HEK293 (cell line): ENCODE results near the gene MIF4GD.

Experiments used
- TF ChIP-seq, protein P1 (sequence below): fragments of 450-650 bp; formaldehyde crosslinking; IDR thresholded peaks from 2 replicates; pipeline ENCODE4 v1.5.1; 2016; ENCODE audit warnings: missing biosample characterization, missing genetic modification characterization
- TF ChIP-seq, protein P2 (sequence below): fragments of 450-650 bp; formaldehyde crosslinking; IDR thresholded peaks from 2 replicates; pipeline ENCODE4 v1.5.1; 2016; ENCODE audit warnings: missing biosample characterization, missing genetic modification characterization, low read depth

DNA sequence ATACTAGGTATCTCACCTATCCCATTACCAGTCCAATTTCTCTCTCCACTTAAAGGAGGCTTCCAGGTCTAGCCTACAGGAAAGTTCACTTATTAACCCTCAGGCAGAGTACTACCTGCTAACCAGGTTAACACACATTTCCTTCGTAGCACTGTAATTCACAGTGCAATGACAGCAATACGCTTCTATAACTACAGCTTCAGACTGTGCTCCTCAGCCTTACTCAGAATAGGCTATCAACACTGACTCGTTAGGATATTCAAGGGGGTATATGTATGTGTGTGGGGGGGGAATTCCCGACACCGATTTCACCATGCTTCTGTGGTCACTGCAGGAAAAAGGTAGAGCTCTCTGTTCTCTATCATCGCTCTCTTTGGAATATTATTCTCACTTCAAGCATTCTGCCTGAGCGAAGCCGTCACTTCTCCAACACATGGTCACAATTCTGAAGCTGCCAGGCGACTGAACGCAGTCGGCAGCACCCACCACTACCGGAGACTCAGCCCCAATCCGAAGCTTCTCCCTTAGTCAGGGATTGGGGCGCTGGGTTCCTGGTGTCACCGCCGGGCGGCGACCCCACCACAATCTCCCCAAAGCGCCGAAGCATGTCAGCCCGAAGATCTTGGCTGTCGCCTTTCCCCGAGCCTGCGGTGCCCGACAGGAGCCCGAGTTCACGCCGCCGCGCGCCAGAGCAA lies 10.2 kb downstream of the MIF4GD start:
- TF ChIP-seq, protein P1, sequence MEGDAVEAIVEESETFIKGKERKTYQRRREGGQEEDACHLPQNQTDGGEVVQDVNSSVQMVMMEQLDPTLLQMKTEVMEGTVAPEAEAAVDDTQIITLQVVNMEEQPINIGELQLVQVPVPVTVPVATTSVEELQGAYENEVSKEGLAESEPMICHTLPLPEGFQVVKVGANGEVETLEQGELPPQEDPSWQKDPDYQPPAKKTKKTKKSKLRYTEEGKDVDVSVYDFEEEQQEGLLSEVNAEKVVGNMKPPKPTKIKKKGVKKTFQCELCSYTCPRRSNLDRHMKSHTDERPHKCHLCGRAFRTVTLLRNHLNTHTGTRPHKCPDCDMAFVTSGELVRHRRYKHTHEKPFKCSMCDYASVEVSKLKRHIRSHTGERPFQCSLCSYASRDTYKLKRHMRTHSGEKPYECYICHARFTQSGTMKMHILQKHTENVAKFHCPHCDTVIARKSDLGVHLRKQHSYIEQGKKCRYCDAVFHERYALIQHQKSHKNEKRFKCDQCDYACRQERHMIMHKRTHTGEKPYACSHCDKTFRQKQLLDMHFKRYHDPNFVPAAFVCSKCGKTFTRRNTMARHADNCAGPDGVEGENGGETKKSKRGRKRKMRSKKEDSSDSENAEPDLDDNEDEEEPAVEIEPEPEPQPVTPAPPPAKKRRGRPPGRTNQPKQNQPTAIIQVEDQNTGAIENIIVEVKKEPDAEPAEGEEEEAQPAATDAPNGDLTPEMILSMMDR (tag by site-specific recombination): 0 out of 2 replicates have a peak, but pooled peaks have one; percentile 50
- TF ChIP-seq, protein P2, sequence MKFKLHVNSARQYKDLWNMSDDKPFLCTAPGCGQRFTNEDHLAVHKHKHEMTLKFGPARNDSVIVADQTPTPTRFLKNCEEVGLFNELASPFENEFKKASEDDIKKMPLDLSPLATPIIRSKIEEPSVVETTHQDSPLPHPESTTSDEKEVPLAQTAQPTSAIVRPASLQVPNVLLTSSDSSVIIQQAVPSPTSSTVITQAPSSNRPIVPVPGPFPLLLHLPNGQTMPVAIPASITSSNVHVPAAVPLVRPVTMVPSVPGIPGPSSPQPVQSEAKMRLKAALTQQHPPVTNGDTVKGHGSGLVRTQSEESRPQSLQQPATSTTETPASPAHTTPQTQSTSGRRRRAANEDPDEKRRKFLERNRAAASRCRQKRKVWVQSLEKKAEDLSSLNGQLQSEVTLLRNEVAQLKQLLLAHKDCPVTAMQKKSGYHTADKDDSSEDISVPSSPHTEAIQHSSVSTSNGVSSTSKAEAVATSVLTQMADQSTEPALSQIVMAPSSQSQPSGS (tag by site-specific recombination): no peak
